HepG2 (cell line): ENCODE measurements around the gene CHN2. TPM values are rescaled to one million over a fixed set of nuclear protein-coding genes. Genes with fewer than 3 reads are reported as not detected.
A peak's percentile ranks its signal among the peaks of the same experiment; 100 is the strongest.

Source experiments
- ATF6 ChIP-seq: sonication (generic); formaldehyde crosslinking; conservative IDR thresholded peaks from 2 replicates; pipeline ENCODE4 v1.4.0; 2020; ENCODE audit warnings: missing genetic modification reagents
- ATF7-NPFF ChIP-seq: sonication (generic); formaldehyde crosslinking; IDR thresholded peaks from 2 replicates; pipeline ENCODE4 v1.8.1; 2023; ENCODE audit warnings: mild to moderate bottlenecking, low read depth, missing genetic modification reagents, moderate library complexity
- CTCF ChIP-seq: sonication (generic); formaldehyde crosslinking; IDR thresholded peaks from 2 replicates; pipeline ENCODE4 v1.5.0; 2020; ENCODE audit warnings: mild to moderate bottlenecking, missing genetic modification reagents, moderate library complexity
- DZIP1 ChIP-seq: sonication (generic); formaldehyde crosslinking; IDR thresholded peaks from 2 replicates; pipeline ENCODE4 v1.5.0; 2020; ENCODE audit warnings: mild to moderate bottlenecking, missing genetic modification reagents
- GMEB2 ChIP-seq: IDR thresholded peaks from 2 replicates; pipeline ENCODE4 v1.6.1; 2016; ENCODE audit warnings: missing biosample characterization, missing genetic modification reagents, low read depth
- LRRFIP1 ChIP-seq: sonication (generic); formaldehyde crosslinking; conservative IDR thresholded peaks from 2 replicates; pipeline ENCODE4 v1.4.0; 2020; ENCODE audit warnings: missing genetic modification reagents
- NFIC ChIP-seq: IDR thresholded peaks from 2 replicates; pipeline ENCODE4 v1.6.1; 2012; ENCODE audit warnings: mild to moderate bottlenecking, low read length, inconsistent platforms
- POGZ ChIP-seq: sonication (generic); formaldehyde crosslinking; IDR thresholded peaks from 2 replicates; pipeline ENCODE4 v1.4.0; 2020; ENCODE audit warnings: mild to moderate bottlenecking, missing genetic modification reagents
- SALL1 ChIP-seq: sonication (generic); formaldehyde crosslinking; IDR thresholded peaks from 2 replicates; pipeline ENCODE4 v1.8.0; 2022; ENCODE audit warnings: mild to moderate bottlenecking, missing genetic modification reagents
- TFE3 ChIP-seq: IDR thresholded peaks from 2 replicates; pipeline ENCODE4 v1.6.1; 2016
- ZBTB7B ChIP-seq: sonication (generic); formaldehyde crosslinking; IDR thresholded peaks from 2 replicates; pipeline ENCODE4 v1.4.0; 2020; ENCODE audit warnings: missing genetic modification reagents
- ZNF124 ChIP-seq: sonication (generic); formaldehyde crosslinking; IDR thresholded peaks from 2 replicates; pipeline ENCODE4 v1.4.0; 2020; ENCODE audit warnings: missing genetic modification reagents
- ZNF337 ChIP-seq: sonication (generic); formaldehyde crosslinking; IDR thresholded peaks from 2 replicates; pipeline ENCODE4 v1.5.1; 2020; ENCODE audit warnings: missing genetic modification reagents, low read depth, mild to moderate bottlenecking, borderline replicate concordance
- ZNF362 ChIP-seq: sonication (generic); formaldehyde crosslinking; IDR thresholded peaks from 2 replicates; pipeline ENCODE4 v1.4.0; 2020; ENCODE audit warnings: missing genetic modification reagents, mild to moderate bottlenecking, borderline replicate concordance
- ZSCAN29 ChIP-seq: sonication (generic); formaldehyde crosslinking; conservative IDR thresholded peaks from 2 replicates; pipeline ENCODE4 v1.4.0; 2020; ENCODE audit warnings: mild to moderate bottlenecking, missing genetic modification reagents
- polyA plus RNA-seq, 8 experiments: library from polyadenylated mRNA; depleted of rRNA in 3 of 8; stranded (reverse) in 7 of 8; unstranded in 1 of 8; fragments of >200 nt; fragmentation: Illumina TruSeq in 4 of 8; extraction: Trizol in 4 of 8; gene quantifications; 2 replicates each; pipeline versions ENCODE4 v1.2.1 to v1.2.3, GENCODE V29; 2011 to 2016; ENCODE audit warnings: low read depth in 4 of 8, missing spikeins in 1 of 8, mixed read lengths in 1 of 8; ENCODE audit not compliant: insufficient read depth in 1 of 8
- total RNA-seq, 5 experiments: library from RNA; depleted of rRNA; stranded (reverse); fragments of >200 nt; fragmentation: Illumina TruSeq; extraction: Trizol; gene quantifications; 2 replicates each; pipeline ENCODE4 v1.2.3, GENCODE V29; 2016; ENCODE audit warnings: low read depth in 1 of 5

Gene CHN2
- total and polyA plus RNA-seq, 2 of the 13 experiments (the other 11 are each of a cell fraction or from before 2014, with no cell fraction given) = 23.5 to 30.5 TPM

- TF ChIP-seq ATF6 (CRISPR knock-in tag) (no peak), NFIC (no peak), CTCF (CRISPR knock-in tag) (no peak), SALL1 (CRISPR knock-in tag) (peak; percentile 70), ATF7-NPFF (CRISPR knock-in tag) (0 out of 2 replicates have a peak, but pooled peaks have one; percentile 20), DZIP1 (CRISPR knock-in tag) (no peak), ZNF362 (CRISPR knock-in tag) (no peak), LRRFIP1 (CRISPR knock-in tag) (no peak), ZSCAN29 (CRISPR knock-in tag) (no peak), ZNF124 (CRISPR knock-in tag) (no peak), GMEB2 (CRISPR knock-in tag) (no peak), TFE3 (CRISPR knock-in tag) (peak; percentile 94), ZNF337 (CRISPR knock-in tag) (peak; percentile 23; the same call in 1 of the 2 replicates), POGZ (CRISPR knock-in tag) (no peak), ZBTB7B (CRISPR knock-in tag) (peak; percentile 66; the same call in 1 of the 2 replicates)
Measured at GRCh38 chr7:29146057-29146706, 48.4 kb upstream of the CHN2 start, which contains the start of gene CPVL (continued).
